Neural progenitor cell (in vitro differentiated cells): ENCODE data around the gene CDC14A. TPM values are rescaled to one million over a fixed set of nuclear protein-coding genes. Genes with fewer than 3 reads are reported as not detected.
A peak's percentile ranks its signal among the peaks of the same experiment; 100 is the strongest.

ENCODE experiments used
- DNase-seq: peaks from one replicate; pipeline ENCODE4 v3.0.0-alpha.2; 2016; ENCODE audit warnings: low spot score
- H2AFZ ChIP-seq: fragments of 200-600 bp; sonication (generic); replicated peaks from 2 replicates; pipeline ENCODE4 v1.6.1; 2016; ENCODE audit warnings: antibody characterized with exemption
- H3F3A ChIP-seq: fragments of 200-600 bp; sonication (generic); 2 replicates; pipeline ENCODE4 v1.6.1; 2016; ENCODE audit warnings: antibody characterized with exemption, low read depth
- H3K27ac ChIP-seq: fragments of 200-600 bp; sonication (generic); 2 replicates; pipeline ENCODE4 v1.5.1; 2016; ENCODE audit warnings: mild to moderate bottlenecking
- H3K27me3 ChIP-seq: fragments of 200-600 bp; sonication (generic); 2 replicates; pipeline ENCODE4 v1.6.1; 2016; ENCODE audit warnings: mild to moderate bottlenecking, moderate library complexity
- H3K36me3 ChIP-seq: fragments of 200-600 bp; sonication (generic); 2 replicates; pipeline ENCODE4 v1.5.1; 2016
- H3K4me1 ChIP-seq: fragments of 200-600 bp; sonication (generic); 2 replicates; pipeline ENCODE4 v1.6.1; 2016; ENCODE audit warnings: mixed run types
- H3K4me2 ChIP-seq: fragments of 200-600 bp; sonication (generic); 2 replicates; pipeline ENCODE4 v1.6.1; 2016
- H3K4me3 ChIP-seq: fragments of 200-600 bp; sonication (generic); 2 replicates; pipeline ENCODE4 v1.5.1; 2016
- H3K79me2 ChIP-seq: fragments of 200-600 bp; sonication (generic); 2 replicates; pipeline ENCODE4 v1.6.1; 2016; ENCODE audit warnings: low read depth
- H3K9ac ChIP-seq: fragments of 200-600 bp; sonication (generic); 2 replicates; pipeline ENCODE4 v1.6.1; 2016
- H3K9me3 ChIP-seq: fragments of 200-600 bp; sonication (generic); 2 replicates; pipeline ENCODE4 v1.5.1; 2016; ENCODE audit warnings: low read depth
- H4K20me1 ChIP-seq: fragments of 200-600 bp; sonication (generic); 2 replicates; pipeline ENCODE4 v1.6.1; 2016; ENCODE audit warnings: low read depth
- H3K27ac Mint-ChIP-seq: 3 replicates; pipeline ENCODE4 v1.8.0; 2021; ENCODE audit warnings: mixed read lengths
- H3K27me3 Mint-ChIP-seq: 2 replicates; pipeline ENCODE4 v1.8.0; 2022; ENCODE audit warnings: low read depth, mild to moderate bottlenecking, inconsistent platforms, moderate library complexity, mixed read lengths; ENCODE audit not compliant: insufficient read depth
- H3K36me3 Mint-ChIP-seq: 3 replicates; pipeline ENCODE4 v1.8.0; 2021; ENCODE audit warnings: mixed read lengths
- H3K4me1 Mint-ChIP-seq: 3 replicates; pipeline ENCODE4 v1.8.0; 2021; ENCODE audit warnings: mixed read lengths
- H3K4me3 Mint-ChIP-seq: 3 replicates; pipeline ENCODE4 v1.8.0; 2021; ENCODE audit warnings: mild to moderate bottlenecking, moderate library complexity, mixed read lengths
- H3K9me3 Mint-ChIP-seq: 3 replicates; pipeline ENCODE4 v1.8.0; 2020; ENCODE audit warnings: mixed read lengths
- EZH2 ChIP-seq: fragments of 200-600 bp; sonication (generic); IDR thresholded peaks from 2 replicates; pipeline ENCODE4 v1.6.1; 2017; ENCODE audit warnings: antibody characterized with exemption, mild to moderate bottlenecking, moderate library complexity
- EZH2phosphoT487 ChIP-seq: fragments of 200-600 bp; sonication (generic); IDR thresholded peaks from 2 replicates; pipeline ENCODE4 v1.6.1; 2017; ENCODE audit warnings: antibody characterized with exemption
- total RNA-seq: library from RNA; depleted of rRNA; stranded (reverse); fragments of >200 nt; gene quantifications from 2 replicates; pipeline ENCODE4 v1.2.3, GENCODE V29; 2015; ENCODE audit warnings: low replicate concordance
- TF ChIP-seq, protein P1 (sequence below): fragments of 200-600 bp; sonication (generic); IDR thresholded peaks from 2 replicates; pipeline ENCODE4 v1.5.1; 2017; ENCODE audit warnings: antibody characterized with exemption, mild to moderate bottlenecking

CDC14A gene
- total RNA-seq, 1 donor from 2014 or later = 37.0 TPM

DNA sequence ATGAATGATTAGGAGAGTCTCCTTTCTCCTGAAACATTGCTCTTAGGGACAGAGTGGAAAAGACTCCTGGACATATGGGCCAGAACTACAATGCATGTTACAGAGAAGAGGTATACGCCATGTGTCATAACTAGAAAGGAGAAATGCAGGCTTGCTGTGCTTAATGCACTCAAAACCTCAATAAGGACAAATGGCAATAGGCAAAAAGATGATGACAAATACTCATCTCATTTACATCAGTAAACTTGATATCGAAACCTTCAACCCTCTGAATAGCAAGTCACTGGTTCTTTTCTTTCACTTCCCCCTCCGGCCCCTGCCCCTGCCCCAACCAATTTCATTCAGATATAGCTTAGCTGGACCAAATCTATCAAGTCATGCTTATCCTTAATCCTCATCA, 183.7 kb downstream of the CDC14A start:
- Histone ChIP-seq H3K4me2 (no peak overlapping the region), H3K36me3 (no peaks in the 10 kb centered on the region), H3K27me3 (peaks cover 65% of the 10 kb centered on the region), H3K27ac (no peak overlapping the region), H3K4me3 (no peak overlapping the region), H2AFZ (no peak overlapping the region), H4K20me1 (no peaks in the 10 kb centered on the region), H3K79me2 (no peaks in the 10 kb centered on the region), H3K4me1 (peaks cover 19% of the 10 kb centered on the region), H3K9me3 (no peaks in the 10 kb centered on the region), H3F3A (peaks cover 7% of the 10 kb centered on the region), H3K9ac (no peak overlapping the region)
- H3K9me3 Mint-ChIP-seq = no peaks in the 10 kb centered on the region
- no peak overlapping the region for H3K27ac Mint-ChIP-seq
- no peak overlapping the region for H3K4me3 Mint-ChIP-seq
- TF ChIP-seq EZH2phosphoT487 (no peak), EZH2 (no peak)
- TF ChIP-seq, protein P1, sequence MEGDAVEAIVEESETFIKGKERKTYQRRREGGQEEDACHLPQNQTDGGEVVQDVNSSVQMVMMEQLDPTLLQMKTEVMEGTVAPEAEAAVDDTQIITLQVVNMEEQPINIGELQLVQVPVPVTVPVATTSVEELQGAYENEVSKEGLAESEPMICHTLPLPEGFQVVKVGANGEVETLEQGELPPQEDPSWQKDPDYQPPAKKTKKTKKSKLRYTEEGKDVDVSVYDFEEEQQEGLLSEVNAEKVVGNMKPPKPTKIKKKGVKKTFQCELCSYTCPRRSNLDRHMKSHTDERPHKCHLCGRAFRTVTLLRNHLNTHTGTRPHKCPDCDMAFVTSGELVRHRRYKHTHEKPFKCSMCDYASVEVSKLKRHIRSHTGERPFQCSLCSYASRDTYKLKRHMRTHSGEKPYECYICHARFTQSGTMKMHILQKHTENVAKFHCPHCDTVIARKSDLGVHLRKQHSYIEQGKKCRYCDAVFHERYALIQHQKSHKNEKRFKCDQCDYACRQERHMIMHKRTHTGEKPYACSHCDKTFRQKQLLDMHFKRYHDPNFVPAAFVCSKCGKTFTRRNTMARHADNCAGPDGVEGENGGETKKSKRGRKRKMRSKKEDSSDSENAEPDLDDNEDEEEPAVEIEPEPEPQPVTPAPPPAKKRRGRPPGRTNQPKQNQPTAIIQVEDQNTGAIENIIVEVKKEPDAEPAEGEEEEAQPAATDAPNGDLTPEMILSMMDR = no peak
- H3K27me3 Mint-ChIP-seq = peaks cover 28% of the 10 kb centered on the region
- no peaks in the 10 kb centered on the region for H3K36me3 Mint-ChIP-seq
- peaks cover 13% of the 10 kb centered on the region for H3K4me1 Mint-ChIP-seq
- DNase-seq = no peak

GRCh38 chr1:100538913-100539835, 186.9 kb downstream of the CDC14A start:
- Mint-ChIP-seq H3K36me3 (no peaks in the 10 kb centered on the region), H3K27ac (no peak overlapping the region), H3K4me1 (peaks cover 20% of the 10 kb centered on the region), H3K27me3 (peaks cover 30% of the 10 kb centered on the region), H3K9me3 (no peaks in the 10 kb centered on the region), H3K4me3 (peak overlapping the region; percentile 81)
- H3F3A ChIP-seq = peaks cover 22% of the 10 kb centered on the region
- peaks cover 35% of the 10 kb centered on the region for H3K4me1 ChIP-seq
- H3K27ac ChIP-seq = no peak overlapping the region
- H3K36me3 ChIP-seq = no peaks in the 10 kb centered on the region
- H4K20me1 ChIP-seq = no peaks in the 10 kb centered on the region
- peaks cover 80% of the 10 kb centered on the region for H3K27me3 ChIP-seq
- H3K9ac ChIP-seq = no peak overlapping the region
- H3K79me2 ChIP-seq = no peaks in the 10 kb centered on the region
- TF ChIP-seq EZH2 (peak; percentile 71), EZH2phosphoT487 (peak; percentile 48)
- TF ChIP-seq, protein P1 = peak; percentile 45
- H2AFZ ChIP-seq = peak overlapping the region; percentile 99
- peak; percentile 80 for DNase-seq
- H3K4me3 ChIP-seq = peak overlapping the region; percentile 50
- peak overlapping the region; percentile 86 for H3K4me2 ChIP-seq
- H3K9me3 ChIP-seq = no peaks in the 10 kb centered on the region

GRCh38 chr1:100539836-100540536, 187.7 kb downstream of the CDC14A start:
- TF ChIP-seq EZH2 = peak; percentile 91
- peak; percentile 85 for TF ChIP-seq EZH2phosphoT487
- TF ChIP-seq, protein P1 = no peak
- no peaks in the 10 kb centered on the region for H3K36me3 Mint-ChIP-seq
- peaks cover 22% of the 10 kb centered on the region for H3F3A ChIP-seq
- no peak overlapping the region for H3K27ac Mint-ChIP-seq
- no peaks in the 10 kb centered on the region for H3K9me3 Mint-ChIP-seq
- no peaks in the 10 kb centered on the region for H3K79me2 ChIP-seq
- no peaks in the 10 kb centered on the region for H4K20me1 ChIP-seq
- H3K27me3 Mint-ChIP-seq = peaks cover 30% of the 10 kb centered on the region
- H2AFZ ChIP-seq = peak overlapping the region; percentile 99
- H3K4me3 ChIP-seq = peak overlapping the region; percentile 50
- H3K27ac ChIP-seq = no peak overlapping the region
- no peak overlapping the region for H3K9ac ChIP-seq
- H3K4me1 Mint-ChIP-seq = peaks cover 20% of the 10 kb centered on the region
- no peaks in the 10 kb centered on the region for H3K9me3 ChIP-seq
- peaks cover 75% of the 10 kb centered on the region for H3K27me3 ChIP-seq
- DNase-seq = peak; percentile 67
- peak overlapping the region; percentile 86 for H3K4me2 ChIP-seq
- H3K36me3 ChIP-seq = no peaks in the 10 kb centered on the region
- H3K4me1 ChIP-seq = peaks cover 35% of the 10 kb centered on the region
- H3K4me3 Mint-ChIP-seq = peak overlapping the region; percentile 82
